HCT116 (cell line): Measurements from ENCODE around the gene ADM5.

Experiments used
- YY1 ChIP-seq: IDR thresholded peaks from 2 replicates; pipeline ENCODE4 v1.6.1; 2011; ENCODE audit warnings: low read length, low read depth, moderate library complexity, mild to moderate bottlenecking; ENCODE audit not compliant: insufficient replicate concordance; ENCODE audit errors: extremely low read depth
- ZFX ChIP-seq: fragments of 450-650 bp; IDR thresholded peaks from 2 replicates; pipeline ENCODE4 v1.6.1; 2017
- TF ChIP-seq, protein P1 (sequence below): IDR thresholded peaks from 2 replicates; pipeline ENCODE4 v1.6.1; 2012
- TF ChIP-seq, protein P2 (sequence below), 3 experiments: fragments of 200-600 bp in 1 of 3; sonication (generic) in 1 of 3; IDR thresholded peaks in 2 of 3; conservative IDR thresholded peaks in 1 of 3; 2 replicates each; pipeline ENCODE4 v1.5.1; 2012 to 2017; ENCODE audit warnings: low read depth in 2 of 3, low read length in 2 of 3, antibody characterized with exemption in 1 of 3, borderline replicate concordance in 1 of 3, control low read depth in 1 of 3, mild to moderate bottlenecking in 1 of 3, mixed read lengths in 1 of 3, mixed run types in 1 of 3, moderate library complexity in 1 of 3; ENCODE audit not compliant: insufficient read depth in 1 of 3

DNA sequence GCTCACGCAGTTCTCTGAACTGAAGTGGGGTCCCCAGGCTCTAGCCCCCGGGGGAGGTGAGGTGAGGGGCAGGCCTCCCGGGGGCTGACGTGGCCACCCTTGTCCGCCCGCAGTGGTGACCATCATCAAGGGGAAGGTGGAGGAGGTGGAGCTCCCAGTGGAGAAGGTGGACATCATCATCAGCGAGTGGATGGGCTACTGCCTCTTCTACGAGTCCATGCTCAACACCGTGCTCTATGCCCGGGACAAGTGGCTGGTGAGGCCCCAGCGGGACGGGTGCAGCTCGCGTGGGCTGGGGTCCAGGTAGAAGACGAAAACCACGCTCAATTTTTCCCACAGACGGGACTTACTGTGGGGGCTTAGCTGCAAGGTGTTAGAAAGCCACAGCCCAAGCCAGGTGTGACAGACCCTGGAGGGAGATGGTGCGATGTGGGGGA lies 5.6 kb upstream of the ADM5 start:
- TF ChIP-seq ZFX (no peak), YY1 (no peak)
- TF ChIP-seq, protein P1, sequence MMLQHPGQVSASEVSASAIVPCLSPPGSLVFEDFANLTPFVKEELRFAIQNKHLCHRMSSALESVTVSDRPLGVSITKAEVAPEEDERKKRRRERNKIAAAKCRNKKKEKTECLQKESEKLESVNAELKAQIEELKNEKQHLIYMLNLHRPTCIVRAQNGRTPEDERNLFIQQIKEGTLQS, result no peak
- TF ChIP-seq, protein P2, sequence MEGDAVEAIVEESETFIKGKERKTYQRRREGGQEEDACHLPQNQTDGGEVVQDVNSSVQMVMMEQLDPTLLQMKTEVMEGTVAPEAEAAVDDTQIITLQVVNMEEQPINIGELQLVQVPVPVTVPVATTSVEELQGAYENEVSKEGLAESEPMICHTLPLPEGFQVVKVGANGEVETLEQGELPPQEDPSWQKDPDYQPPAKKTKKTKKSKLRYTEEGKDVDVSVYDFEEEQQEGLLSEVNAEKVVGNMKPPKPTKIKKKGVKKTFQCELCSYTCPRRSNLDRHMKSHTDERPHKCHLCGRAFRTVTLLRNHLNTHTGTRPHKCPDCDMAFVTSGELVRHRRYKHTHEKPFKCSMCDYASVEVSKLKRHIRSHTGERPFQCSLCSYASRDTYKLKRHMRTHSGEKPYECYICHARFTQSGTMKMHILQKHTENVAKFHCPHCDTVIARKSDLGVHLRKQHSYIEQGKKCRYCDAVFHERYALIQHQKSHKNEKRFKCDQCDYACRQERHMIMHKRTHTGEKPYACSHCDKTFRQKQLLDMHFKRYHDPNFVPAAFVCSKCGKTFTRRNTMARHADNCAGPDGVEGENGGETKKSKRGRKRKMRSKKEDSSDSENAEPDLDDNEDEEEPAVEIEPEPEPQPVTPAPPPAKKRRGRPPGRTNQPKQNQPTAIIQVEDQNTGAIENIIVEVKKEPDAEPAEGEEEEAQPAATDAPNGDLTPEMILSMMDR (IDR thresholded peaks at IDR 0.05 in 2 of 3, conservative IDR thresholded peaks at IDR 0.05 in 1 of 3; ENCODE audit: borderline replicate concordance in 1 of 3, insufficient read depth in 1 of 3, low read depth in 2 of 3, low read length in 2 of 3), result no peak
